Natural killer cell (primary cell): ENCODE measurements around the gene ZNF776. TPM values are rescaled to one million over a fixed set of nuclear protein-coding genes. Genes with fewer than 3 reads are reported as not detected.

ENCODE experiments used
- ATAC-seq, 3 donors: fragments of 150-1000 bp in 2 of 3; fragments of 200-7000 bp in 1 of 3; cut with Tn5 transposase; 1 replicate in 1 of 3; 2 replicates in 2 of 3; pipeline ENCODE4 v1.10.0; 2021; ENCODE audit warnings: mild to moderate bottlenecking in 2 of 3, moderate library complexity in 2 of 3
- DNase-seq, 2 donors: peaks; one replicate each; pipeline versions ENCODE4 v3.0.0 to v3.0.0-alpha.2; 2013 to 2021; ENCODE audit warnings: mixed read lengths in 1 of 2
- H3K27ac ChIP-seq: one replicate; pipeline ENCODE4 v1.5.1; 2013; ENCODE audit warnings: mild to moderate bottlenecking, low read length
- H3K27me3 ChIP-seq: one replicate; pipeline ENCODE4 v1.6.1; 2013; ENCODE audit warnings: low read length; ENCODE audit not compliant: control insufficient read depth, insufficient read depth
- H3K36me3 ChIP-seq: one replicate; pipeline ENCODE4 v1.6.1; 2013; ENCODE audit warnings: low read length; ENCODE audit not compliant: control insufficient read depth, insufficient read depth
- H3K4me1 ChIP-seq: one replicate; pipeline ENCODE4 v1.6.1; 2013; ENCODE audit warnings: low read length; ENCODE audit not compliant: control insufficient read depth, insufficient read depth
- H3K4me3 ChIP-seq: one replicate; pipeline ENCODE4 v1.5.1; 2013; ENCODE audit warnings: low read length
- H3K9me3 ChIP-seq: one replicate; pipeline ENCODE4 v1.6.1; 2013; ENCODE audit warnings: low read length; ENCODE audit not compliant: control insufficient read depth, insufficient read depth
- H3K27ac Mint-ChIP-seq, 2 donors: one replicate each; pipeline ENCODE4 v1.8.0; 2022; ENCODE audit warnings: mild to moderate bottlenecking in 2 of 2, mixed read lengths in 2 of 2, moderate library complexity in 1 of 2
- H3K27me3 Mint-ChIP-seq, 2 donors: one replicate each; pipeline ENCODE4 v1.8.0; 2022; ENCODE audit warnings: low read depth in 2 of 2, mixed read lengths in 2 of 2
- H3K36me3 Mint-ChIP-seq: one replicate; pipeline ENCODE4 v1.8.0; 2022; ENCODE audit warnings: mixed read lengths
- H3K4me1 Mint-ChIP-seq, 2 donors: one replicate each; pipeline ENCODE4 v1.8.0; 2022; ENCODE audit warnings: mixed read lengths in 2 of 2
- H3K4me3 Mint-ChIP-seq: one replicate; pipeline ENCODE4 v1.8.0; 2022; ENCODE audit warnings: mild to moderate bottlenecking, moderate library complexity, mixed read lengths
- H3K9me3 Mint-ChIP-seq, 2 donors: one replicate each; pipeline ENCODE4 v1.8.0; 2022; ENCODE audit warnings: mixed read lengths in 2 of 2
- CTCF ChIP-seq: fragments of 200-600 bp; IDR thresholded peaks from one replicate; pipeline ENCODE4 v1.8.0; 2022; ENCODE audit warnings: antibody characterized with exemption
- WGBS: methylation state at CpG from one replicate; pipeline ENCODE4 v1.1.7; 2013; ENCODE audit warnings: missing lambda C conversion rate; ENCODE audit not compliant: insufficient coverage; 5-methylcytosine and 5-hydroxymethylcytosine counted together
- intact Hi-C: fragments of 100-400 bp; cut with micrococcal nuclease; formaldehyde crosslinking; loops from one replicate; pipeline ENCODE4 v1.14.2; 2022
- total RNA-seq, 4 donors: library from RNA; stranded (reverse); fragments of 120-200 nt in 1 of 4; gene quantifications; one replicate each; pipeline versions ENCODE4 v1.2.3 to v1.2.4, GENCODE V29; 2013 to 2022

The ZNF776 gene
- total RNA-seq, 3 donors from 2014 or later (not counting 1 experiment from before 2014, with no cell fraction given), result 10.5 to 19.2 (median 18.7) TPM

- Histone ChIP-seq H3K27ac (no peak overlapping the region), H3K27me3 (no peaks in the 10 kb centered on the region), H3K4me1 (peaks cover 14% of the 10 kb centered on the region), H3K9me3 (no peaks in the 10 kb centered on the region), H3K4me3 (no peak overlapping the region), H3K36me3 (peaks cover 11% of the 10 kb centered on the region)
- no peak for ATAC-seq
- intact Hi-C loops, result no loop called here
- Mint-ChIP-seq H3K27ac (peak overlapping the region; percentile 77 to 80), H3K4me3 (peak overlapping the region; percentile 91), H3K9me3 (no peaks in the 10 kb centered on the region), H3K27me3 (no peaks in the 10 kb centered on the region), H3K36me3 (no peaks in the 10 kb centered on the region), H3K4me1 (peaks cover 26 to 34% of the 10 kb centered on the region in 2 donors)
- 42% methylated on average over 6 of the region's 6 CpGs for WGBS
- no peak for DNase-seq
- TF ChIP-seq CTCF, result no peak
Observed at GRCh38 chr19:57803265-57803593, 56.6 kb downstream of the ZNF776 start.

- Mint-ChIP-seq H3K4me3 (peak overlapping the region; percentile 91), H3K4me1 (peaks cover 26 to 31% of the 10 kb centered on the region in 2 donors), H3K27ac (peak overlapping the region; percentile 77 to 80), H3K9me3 (no peaks in the 10 kb centered on the region), H3K27me3 (no peaks in the 10 kb centered on the region), H3K36me3 (no peaks in the 10 kb centered on the region)
- Histone ChIP-seq H3K27me3 (no peaks in the 10 kb centered on the region), H3K36me3 (peaks cover 15% of the 10 kb centered on the region), H3K4me3 (no peak overlapping the region), H3K9me3 (no peaks in the 10 kb centered on the region), H3K27ac (no peak overlapping the region), H3K4me1 (peaks cover 14% of the 10 kb centered on the region)
- DNase-seq (peak in 1 of 2 donors; percentile 23), ATAC-seq (peak in 2 of 3 donors; percentile 24 to 37)
- TF ChIP-seq CTCF, result no peak
- intact Hi-C loops, result no loop called here
- 35% methylated on average over 18 of the region's 19 CpGs for WGBS
Observed at GRCh38 chr19:57803594-57804325, 57.1 kb downstream of the ZNF776 start.

- Mint-ChIP-seq H3K36me3 (peaks cover 7% of the 10 kb centered on the region), H3K9me3 (no peaks in the 10 kb centered on the region), H3K4me1 (peaks cover 12 to 18% of the 10 kb centered on the region in 2 donors), H3K27ac (no peak overlapping the region), H3K27me3 (no peaks in the 10 kb centered on the region), H3K4me3 (no peak overlapping the region)
- Histone ChIP-seq H3K27me3 (no peaks in the 10 kb centered on the region), H3K4me1 (peaks cover 16% of the 10 kb centered on the region), H3K27ac (no peak overlapping the region), H3K9me3 (no peaks in the 10 kb centered on the region), H3K36me3 (peaks cover 24% of the 10 kb centered on the region), H3K4me3 (no peak overlapping the region)
- DNase-seq (no peak), ATAC-seq (no peak)
- 89% methylated on average over 1 of the region's 2 CpGs for WGBS
- intact Hi-C loops, result no loop called here
- no peak for TF ChIP-seq CTCF
Observed at GRCh38 chr19:57807541-57807940, 60.9 kb downstream of the ZNF776 start.

Other genes with a start within 250 kb of the ZNF776 start
- 10 to 100 TPM in 2 of 3 donors, 1 to 10 TPM in 1; 4.3 to 10.2 (median 10.2) TPM for gene ZNF773, start 246.9 kb upstream of the ZNF776 start, total RNA-seq
- 10 to 100 TPM in 1 of 3 donors, 1 to 10 TPM in 2; 7.1 to 12.1 (median 8.6) TPM for gene ZNF549, start 219.5 kb upstream of the ZNF776 start, total RNA-seq
- gene ZNF550, start 187.0 kb upstream of the ZNF776 start, total RNA-seq, result 10 to 100 TPM; 11.2 to 12.5 (median 12.1) TPM
- 1 to 10 TPM; 1.7 to 5.3 (median 3.3) TPM for gene ZNF416, start 167.9 kb upstream of the ZNF776 start, total RNA-seq
- gene ZIK1, start 162.7 kb upstream of the ZNF776 start, total RNA-seq, result 1 to 10 TPM; 2.7 to 8.2 (median 6.5) TPM
- gene ZNF530, start 146.9 kb upstream of the ZNF776 start, total RNA-seq, result 1 to 10 TPM; 5.1 to 8.0 (median 5.6) TPM
- gene ZNF134, start 132.6 kb upstream of the ZNF776 start, total RNA-seq, result 10 to 100 TPM; 18.5 to 22.0 (median 20.5) TPM
- 10 to 100 TPM; 33.7 to 47.0 (median 36.9) TPM for gene ZNF211, start 113.6 kb upstream of the ZNF776 start, total RNA-seq
- gene ZSCAN4, start 77.9 kb upstream of the ZNF776 start, total RNA-seq, result not detected
- 10 to 100 TPM in 1 of 3 donors, 1 to 10 TPM in 2; 5.6 to 12.9 (median 7.9) TPM for gene ZNF551, start 64.8 kb upstream of the ZNF776 start, total RNA-seq
- 10 to 100 TPM in 1 of 3 donors, 1 to 10 TPM in 2; 4.2 to 21.6 (median 9.5) TPM for gene ZNF154, start 37.6 kb upstream of the ZNF776 start, total RNA-seq
- 10 to 100 TPM; 11.1 to 12.9 (median 11.9) TPM for gene ZNF671, start 19.2 kb upstream of the ZNF776 start, total RNA-seq
- 10 to 100 TPM; 24.0 to 33.3 (median 28.2) TPM for gene ZNF586, start 22.9 kb downstream of the ZNF776 start, total RNA-seq
- gene ZNF552, start 68.1 kb downstream of the ZNF776 start, total RNA-seq, result 10 to 100 TPM; 13.0 to 14.5 (median 14.3) TPM
- gene ZNF587B, start 83.5 kb downstream of the ZNF776 start, total RNA-seq, result 10 to 100 TPM; 23.4 to 25.7 (median 23.9) TPM
- 10 to 100 TPM; 54.9 to 58.9 (median 55.1) TPM for gene ZNF587, start 103.0 kb downstream of the ZNF776 start, total RNA-seq
- gene ZNF814, start 142.2 kb downstream of the ZNF776 start, total RNA-seq, result 10 to 100 TPM; 25.2 to 51.2 (median 38.3) TPM
- gene ZNF417, start 169.8 kb downstream of the ZNF776 start, total RNA-seq, result 10 to 100 TPM; 32.1 to 46.7 (median 36.4) TPM
- 10 to 100 TPM in 1 of 3 donors, 1 to 10 TPM in 2; 4.3 to 13.3 (median 6.2) TPM for gene ZNF418, start 188.6 kb downstream of the ZNF776 start, total RNA-seq
- gene ZNF256, start 200.9 kb downstream of the ZNF776 start, total RNA-seq, result 10 to 100 TPM; 17.7 to 31.2 (median 27.2) TPM
- under 1 TPM; 0.55 to 0.99 (median 0.70) TPM for gene C19orf18, start 227.7 kb downstream of the ZNF776 start, total RNA-seq